Renal cortex interstitium (tissue), 11 donors: ENCODE measurements around the gene MAU2. TPM values are rescaled to one million over a fixed set of nuclear protein-coding genes. Genes with fewer than 3 reads are reported as not detected.
"Not testable (repeated sequence)": the region's sequence is repeated elsewhere in the genome, so short reads cannot be mapped to it uniquely, and the experiment has no call there.

Experiments
- DNase-seq, 11 donors: peaks; one replicate each; pipeline ENCODE4 v3.0.0-alpha.2; 2013; ENCODE audit warnings: low read depth in 9 of 11, low spot score in 4 of 11; ENCODE audit errors: extremely low read depth in 1 of 11
- polyA plus RNA-seq, 3 donors: library from polyadenylated mRNA; unstranded; fragments of 120-200 nt; gene quantifications; one replicate each; pipeline ENCODE4 v1.2.1, GENCODE V29; 2013; ENCODE audit not compliant: insufficient read length in 3 of 3

Gene MAU2
- polyA plus RNA-seq, 3 donors = 45.0 to 85.6 (median 50.0) TPM

- DNase-seq = no peak
Measured at GRCh38 chr19:19338082-19338481, 17.5 kb downstream of the MAU2 start.

- DNase-seq = no peak
Measured at GRCh38 chr19:19341026-19341425, 20.4 kb downstream of the MAU2 start.

GRCh38 chr19:19342086-19343015 lies 21.7 kb downstream of the MAU2 start:
- peak in 4 of 11 donors; percentile 28 to 47 (median 38) for DNase-seq

GRCh38 chr19:19343016-19343362 lies 22.4 kb downstream of the MAU2 start:
- no peak for DNase-seq

- no peak for DNase-seq
Measured at GRCh38 chr19:19343762-19344161, 23.1 kb downstream of the MAU2 start.

GRCh38 chr19:19345232-19345631 lies 24.6 kb downstream of the MAU2 start:
- DNase-seq = no peak

- DNase-seq = no peak
Measured at GRCh38 chr19:19345970-19346369, 25.3 kb downstream of the MAU2 start.

GRCh38 chr19:19347401-19348110 lies 26.9 kb downstream of the MAU2 start:
- no peak for DNase-seq

- no peak for DNase-seq
Measured at GRCh38 chr19:19348266-19348665, 27.6 kb downstream of the MAU2 start.

GRCh38 chr19:19349365-19349764 lies 28.7 kb downstream of the MAU2 start:
- no peak for DNase-seq

- not testable (repeated sequence) for DNase-seq
Measured at GRCh38 chr19:19350756-19351155, 30.1 kb downstream of the MAU2 start.

GRCh38 chr19:19352823-19353222 lies 32.2 kb downstream of the MAU2 start:
- DNase-seq = no peak

GRCh38 chr19:19354007-19354406 lies 33.4 kb downstream of the MAU2 start:
- no peak for DNase-seq

GRCh38 chr19:19354932-19355331 lies 34.3 kb downstream of the MAU2 start:
- no peak for DNase-seq

GRCh38 chr19:19355606-19356139 lies 35.0 kb downstream of the MAU2 start:
- no peak for DNase-seq

- no peak for DNase-seq
Measured at GRCh38 chr19:19356500-19356899, 35.9 kb downstream of the MAU2 start.

GRCh38 chr19:19356901-19357566 lies 36.4 kb downstream of the MAU2 start:
- DNase-seq = no peak

GRCh38 chr19:19361075-19361594 lies 40.5 kb downstream of the MAU2 start:
- peak in 8 of 11 donors; percentile 46 to 75 (median 68) for DNase-seq

GRCh38 chr19:19362075-19362474 lies 41.4 kb downstream of the MAU2 start:
- no peak for DNase-seq
